Inflammatory macrophage (primary cell): ENCODE results near the gene KLHL36.
"Not testable (repeated sequence)": the region's sequence is repeated elsewhere in the genome, so short reads cannot be mapped to it uniquely, and the experiment has no call there.

Experiments used
- DNase-seq, 2 donors: peaks; one replicate each; pipeline ENCODE4 v3.0.0-alpha.2; 2020 to 2022

Gene KLHL36

DNA sequence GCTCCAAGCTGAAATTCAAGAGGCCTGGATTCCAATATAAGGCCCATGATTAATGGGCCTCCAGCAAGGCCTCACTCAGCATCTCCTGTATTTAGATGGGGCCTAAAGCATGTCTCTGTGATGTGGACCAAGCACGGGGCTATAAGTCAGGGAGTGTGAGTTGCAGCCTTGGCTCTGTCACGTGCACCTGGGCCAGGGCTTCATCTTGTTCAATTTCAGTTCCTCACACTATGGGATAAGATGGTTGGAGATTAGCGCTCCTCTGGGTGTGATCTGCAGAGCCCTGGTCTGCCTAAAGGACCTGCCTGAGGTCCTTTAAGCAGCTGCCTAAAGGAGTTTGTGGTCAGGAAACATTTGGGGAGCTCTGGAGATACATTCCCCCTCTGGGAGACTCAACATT lies 25.2 kb downstream of the KLHL36 start:
- peak in 1 of 2 donors; percentile 12 for DNase-seq

DNA sequence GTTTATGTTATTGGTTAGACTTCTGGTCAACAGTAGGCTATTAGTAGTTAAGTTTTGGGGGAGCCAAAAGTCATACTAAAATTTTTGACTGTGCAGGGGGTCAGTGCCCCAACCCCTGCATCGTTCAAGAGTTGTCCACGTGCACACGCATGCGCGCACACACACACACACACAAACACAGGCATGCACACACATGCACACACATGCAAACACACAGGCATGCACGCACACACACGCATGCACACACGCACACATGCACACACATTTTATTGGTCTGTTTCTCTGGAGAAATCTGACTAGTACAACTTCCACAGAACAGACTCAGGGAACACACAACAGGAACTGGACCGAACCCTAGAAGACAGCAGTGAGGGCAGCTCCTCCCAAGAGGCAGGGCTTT lies 27.1 kb downstream of the KLHL36 start:
- DNase-seq, result no peak

DNA sequence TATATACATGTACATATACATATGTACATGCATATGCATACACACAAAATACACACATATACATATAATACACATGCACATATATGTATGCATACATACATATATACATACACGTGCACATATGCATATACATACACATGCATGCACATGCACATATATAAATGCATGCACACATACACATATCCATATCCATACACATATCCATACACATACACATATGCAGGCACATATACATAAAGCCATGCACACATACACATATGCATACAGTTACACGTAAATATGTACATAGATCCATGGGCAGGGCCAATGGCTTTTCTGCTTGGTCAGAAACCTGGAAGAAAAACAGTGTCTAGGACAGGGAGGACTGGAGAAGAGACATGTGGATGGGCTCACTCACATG lies 27.6 kb downstream of the KLHL36 start:
- no peak for DNase-seq

DNA sequence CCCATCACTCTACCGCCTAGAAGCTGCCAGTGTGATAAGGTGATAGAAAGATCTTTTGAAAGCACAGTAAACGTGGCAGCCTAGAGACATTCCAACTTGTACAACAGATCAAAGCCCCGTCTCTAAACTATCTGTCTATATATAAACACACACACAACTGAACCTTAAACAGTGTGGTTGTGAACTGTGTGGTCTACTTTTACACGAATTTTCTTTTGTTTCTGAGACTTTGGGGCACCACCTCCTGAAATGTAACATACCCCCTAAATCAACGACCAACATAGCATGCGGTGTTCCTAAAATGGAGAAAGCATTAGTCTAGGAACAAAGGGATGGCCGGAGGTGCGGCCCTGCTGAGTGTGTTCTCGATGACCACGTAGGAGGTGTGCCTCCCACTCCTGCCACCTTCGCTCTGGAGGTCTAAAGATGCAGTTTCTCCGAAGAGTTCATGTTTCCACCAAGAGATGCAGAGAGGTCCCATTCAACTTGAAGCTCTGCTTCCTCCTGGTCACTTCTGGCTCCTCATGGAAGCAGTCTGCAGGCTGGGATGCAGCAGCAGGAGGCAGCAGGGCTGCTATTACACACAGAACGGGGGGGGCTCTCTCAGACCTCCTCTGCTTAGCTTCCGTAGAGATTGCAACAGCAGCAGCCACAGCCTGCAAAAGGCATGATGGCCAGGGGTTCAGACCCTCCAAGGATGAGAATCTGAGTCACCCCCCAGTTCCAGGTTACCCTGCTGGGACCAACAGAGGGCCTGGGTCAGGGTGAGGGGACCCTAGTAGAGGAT lies 28.9 kb downstream of the KLHL36 start:
- no peak for DNase-seq

DNA sequence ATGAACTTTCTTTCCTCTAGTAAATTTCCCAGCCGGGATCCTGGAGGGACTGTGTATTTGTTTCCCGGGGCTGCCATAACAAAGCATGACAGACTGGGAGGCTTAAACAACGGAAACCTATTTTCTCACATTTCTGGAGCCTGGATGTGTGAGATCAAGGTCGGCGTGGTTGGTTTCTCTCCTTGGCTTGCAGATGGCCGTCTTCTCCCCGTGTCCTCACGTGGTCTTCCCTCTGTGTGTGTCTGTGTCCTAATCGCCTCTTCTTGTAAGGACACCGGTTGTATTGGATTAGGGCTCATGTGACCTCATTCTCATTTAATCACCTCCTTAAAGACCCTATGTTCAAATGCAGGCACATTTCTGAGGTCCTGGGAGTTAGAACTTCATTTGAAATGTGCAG lies 29.5 kb downstream of the KLHL36 start:
- no peak for DNase-seq

DNA sequence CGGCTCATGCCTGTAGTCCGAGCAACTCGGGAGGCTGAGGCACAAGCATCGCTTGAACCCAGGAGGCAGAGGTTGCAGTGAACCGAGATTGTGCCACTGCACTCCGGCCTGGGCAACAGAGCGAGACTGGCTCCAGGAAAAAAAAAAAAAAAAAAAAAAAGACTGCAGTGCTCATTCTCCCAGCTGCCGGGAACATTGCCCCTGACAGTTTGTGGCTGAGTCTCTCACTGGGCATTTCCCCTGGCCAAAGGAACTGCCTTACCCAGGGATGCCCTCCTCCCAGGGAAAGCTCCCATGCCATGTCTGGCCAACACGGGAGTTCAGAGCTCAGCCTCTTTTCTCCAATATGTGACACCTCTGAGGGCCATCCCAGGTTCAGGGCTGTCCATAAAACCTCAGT lies 30.2 kb downstream of the KLHL36 start:
- DNase-seq, result no peak

DNA sequence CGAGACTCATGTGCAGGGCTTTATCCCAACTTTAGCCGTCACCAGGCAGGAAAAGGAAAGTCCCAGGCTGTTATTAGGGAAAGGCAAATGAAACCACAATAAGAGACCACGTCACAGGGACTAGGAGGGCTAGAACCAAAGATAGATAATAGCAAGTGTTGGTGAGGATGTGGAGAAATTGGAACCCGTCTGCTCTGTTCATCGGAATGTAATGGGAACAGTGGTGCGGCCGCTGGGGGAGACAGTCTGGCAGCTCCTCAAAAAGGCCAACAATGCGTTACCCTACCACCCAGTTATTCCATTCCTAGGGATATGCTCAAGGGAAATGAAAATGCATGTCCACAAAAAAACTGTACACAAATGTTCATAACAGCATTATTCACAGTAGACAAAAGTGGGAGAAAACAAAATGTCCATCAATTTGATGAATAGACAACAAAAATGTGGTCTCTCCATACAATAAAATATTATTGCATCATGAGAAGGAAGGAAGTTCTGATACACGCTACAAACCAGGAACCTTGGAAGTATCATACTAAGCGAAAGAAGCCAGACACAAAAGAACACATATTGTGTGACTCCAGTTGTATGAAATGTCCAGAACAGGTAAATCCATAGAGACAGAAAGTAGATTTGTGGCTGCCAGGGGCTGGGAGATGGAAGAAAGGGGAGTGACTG lies 32.0 kb downstream of the KLHL36 start:
- DNase-seq, result no peak

DNA sequence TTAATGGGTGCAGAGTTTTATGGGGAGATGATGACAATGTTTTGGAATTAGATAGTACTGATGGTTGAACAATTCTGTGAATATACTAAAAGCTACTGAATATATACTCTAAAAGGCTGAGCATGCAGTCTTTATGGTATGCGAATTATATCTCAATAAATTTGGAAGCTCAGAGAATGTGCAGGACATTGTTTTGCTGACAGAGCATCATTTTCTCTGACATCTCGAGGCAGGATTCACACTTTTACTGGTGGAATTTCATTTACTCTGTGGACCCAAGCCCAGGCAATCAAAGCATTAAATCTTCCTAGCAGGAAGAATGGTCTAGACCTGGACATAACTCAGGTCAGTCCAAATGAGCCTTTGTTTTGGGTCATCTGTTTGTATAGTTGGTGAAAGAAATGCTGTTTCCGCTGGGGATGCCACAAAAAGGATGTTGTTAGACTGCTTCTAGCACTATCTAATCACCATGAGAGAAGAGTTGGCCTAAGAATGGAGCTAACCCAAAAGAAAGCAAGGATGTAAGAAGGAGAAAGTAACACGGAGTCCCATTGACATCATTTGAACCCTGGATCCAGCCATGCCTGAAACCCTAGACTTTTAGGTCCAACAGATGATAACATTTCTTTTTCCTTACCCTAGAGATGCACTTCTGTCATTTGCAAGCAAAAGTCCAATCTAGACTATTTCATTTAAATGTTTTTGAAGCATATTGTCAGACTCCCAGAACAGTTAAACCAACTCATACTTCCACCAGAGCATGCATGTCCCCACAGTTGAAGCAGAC lies 32.7 kb downstream of the KLHL36 start:
- no peak for DNase-seq

DNA sequence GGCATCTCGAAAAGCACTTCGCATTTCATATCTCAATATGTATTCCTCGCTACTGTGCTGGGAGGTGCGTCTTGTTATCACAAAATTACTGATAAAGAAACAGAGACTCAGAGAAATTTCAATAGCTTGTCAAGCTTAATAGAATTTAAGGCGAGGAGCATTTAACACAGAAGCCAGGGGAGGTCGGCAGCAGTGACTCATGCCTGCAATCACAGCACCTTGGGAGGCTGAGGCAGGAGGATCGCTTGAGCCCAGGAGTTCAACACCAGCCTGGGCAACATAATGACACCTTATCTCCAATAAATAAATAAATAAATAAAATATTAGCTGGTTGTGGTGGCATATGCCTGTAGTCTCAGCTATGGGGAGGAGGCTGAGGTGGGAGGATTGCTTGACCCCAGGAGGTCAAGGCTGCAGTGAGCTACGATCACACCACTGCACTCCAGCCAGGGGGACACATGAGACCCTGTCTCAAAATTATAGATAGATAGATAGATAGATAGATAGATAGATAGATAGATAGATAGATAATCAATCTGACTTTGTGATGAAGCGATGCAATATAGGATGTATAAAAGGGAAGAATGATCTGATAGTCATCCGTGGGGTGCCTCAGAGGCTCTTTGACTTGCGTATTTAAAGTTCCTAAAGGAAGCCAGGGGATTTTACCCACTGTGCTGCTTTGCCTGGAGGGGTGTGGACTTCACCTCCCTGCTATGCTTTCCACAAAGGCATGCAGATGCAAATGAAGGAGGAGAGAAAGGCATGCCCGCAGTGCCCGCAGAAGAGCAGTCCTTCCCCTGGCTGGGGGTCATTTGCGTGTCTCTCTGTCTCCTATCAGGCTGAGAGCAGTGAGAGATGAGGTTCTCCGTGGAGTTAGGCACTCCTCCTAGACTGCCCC lies 35.6 kb downstream of the KLHL36 start:
- DNase-seq, result no peak

DNA sequence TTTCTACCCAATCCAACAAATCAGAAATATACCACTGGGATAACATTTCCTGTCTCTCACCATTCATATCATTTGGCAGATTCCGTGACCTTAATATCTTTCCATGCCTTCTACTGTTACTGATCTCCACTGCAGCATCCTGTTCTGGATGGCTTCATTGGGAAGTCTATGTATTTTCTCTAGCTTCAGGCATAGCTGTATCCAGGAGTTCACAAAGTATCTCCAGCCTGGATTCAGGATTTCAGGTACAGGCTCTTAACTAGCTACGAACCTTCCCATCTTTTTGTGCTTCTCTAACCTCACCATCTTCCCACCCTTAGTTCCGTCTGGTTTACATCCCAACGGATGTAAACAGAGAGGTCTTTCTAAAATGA lies 36.3 kb downstream of the KLHL36 start:
- no peak for DNase-seq

DNA sequence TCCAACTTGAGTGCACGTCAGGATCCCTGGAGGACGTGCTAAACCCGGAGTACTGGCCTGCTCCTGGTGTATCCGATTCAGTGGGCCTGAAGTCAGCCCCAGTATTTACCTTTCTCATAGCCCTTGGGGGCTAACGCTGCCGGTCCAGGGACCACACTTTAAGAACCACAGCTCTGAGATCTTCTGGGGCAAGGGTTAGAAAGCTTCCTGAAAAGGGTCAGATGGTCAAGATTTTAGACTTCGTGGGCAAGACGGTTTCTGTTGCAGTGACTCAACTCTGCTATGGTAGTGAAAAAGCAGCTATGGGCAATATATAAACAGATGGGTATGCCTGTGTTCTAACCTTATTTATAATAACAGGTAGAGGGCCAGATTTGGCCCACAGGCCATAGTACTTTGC lies 36.9 kb downstream of the KLHL36 start:
- DNase-seq, result no peak

DNA sequence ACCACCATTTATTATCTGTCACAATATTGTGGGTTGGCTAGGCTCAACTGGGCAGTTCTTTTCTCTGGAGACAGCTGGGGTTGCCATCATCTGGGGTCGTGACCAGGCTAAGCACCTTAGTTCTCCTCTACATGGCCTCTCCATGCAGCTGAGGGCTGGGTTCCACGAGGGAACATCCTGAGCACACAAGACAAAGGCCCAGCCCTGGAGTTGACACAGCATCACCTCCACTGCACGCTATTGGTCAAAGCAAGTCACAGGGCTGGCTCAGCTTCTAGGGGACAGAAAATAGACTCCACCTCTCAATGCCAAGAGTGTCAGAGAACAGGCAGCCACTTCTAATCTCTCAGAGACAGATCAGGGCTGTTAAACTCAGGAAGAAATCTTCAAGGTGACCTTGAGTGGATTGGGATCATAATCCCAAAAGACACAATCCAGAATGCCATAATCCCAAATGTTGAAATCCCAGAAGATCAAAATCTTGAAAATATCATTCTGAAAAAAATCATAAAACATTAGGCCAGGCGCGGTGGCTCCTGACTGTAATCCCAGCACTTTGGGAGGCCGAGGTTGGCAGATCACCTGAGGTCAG lies 38.5 kb downstream of the KLHL36 start:
- DNase-seq, result no peak

DNA sequence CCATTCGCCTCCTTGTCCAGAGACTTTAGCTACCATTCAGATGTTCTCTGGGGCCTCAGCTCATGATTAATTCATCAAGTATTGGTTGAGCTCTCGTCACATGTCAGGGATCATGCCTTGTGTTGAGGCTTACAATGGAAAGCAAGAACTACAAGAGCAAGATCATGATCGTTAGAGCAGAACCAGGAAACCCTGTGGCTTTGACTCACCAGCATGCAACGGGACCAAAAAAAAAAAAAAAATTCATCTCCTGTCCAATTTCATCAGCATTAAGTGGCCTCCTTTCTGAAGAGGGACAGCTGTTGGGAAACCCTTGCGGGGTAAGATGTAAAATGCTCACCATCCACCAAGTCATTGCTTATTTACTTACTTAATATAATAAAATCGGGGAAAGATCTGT lies 39.4 kb downstream of the KLHL36 start:
- peak; percentile 90 to 93 for DNase-seq

DNA sequence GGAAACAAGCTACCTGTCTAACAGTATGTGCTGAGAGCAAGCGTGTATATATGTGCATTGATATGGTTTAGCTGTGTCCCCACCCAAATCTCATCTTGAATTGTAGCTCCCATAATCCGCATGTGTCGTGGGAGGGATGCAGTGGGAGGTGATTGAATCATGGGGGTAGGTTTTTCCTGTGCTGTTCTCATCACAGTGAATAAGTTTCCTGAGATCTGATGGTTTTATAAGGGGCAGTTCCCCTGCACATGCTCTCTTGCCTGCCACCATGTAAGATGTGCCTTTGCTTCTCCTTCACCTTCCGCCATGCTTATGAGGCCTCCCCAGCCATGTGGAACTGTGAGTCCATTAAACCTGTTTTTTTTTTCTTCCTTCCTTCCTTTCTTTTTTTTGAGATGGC lies 39.9 kb downstream of the KLHL36 start:
- not testable (repeated sequence) for DNase-seq

DNA sequence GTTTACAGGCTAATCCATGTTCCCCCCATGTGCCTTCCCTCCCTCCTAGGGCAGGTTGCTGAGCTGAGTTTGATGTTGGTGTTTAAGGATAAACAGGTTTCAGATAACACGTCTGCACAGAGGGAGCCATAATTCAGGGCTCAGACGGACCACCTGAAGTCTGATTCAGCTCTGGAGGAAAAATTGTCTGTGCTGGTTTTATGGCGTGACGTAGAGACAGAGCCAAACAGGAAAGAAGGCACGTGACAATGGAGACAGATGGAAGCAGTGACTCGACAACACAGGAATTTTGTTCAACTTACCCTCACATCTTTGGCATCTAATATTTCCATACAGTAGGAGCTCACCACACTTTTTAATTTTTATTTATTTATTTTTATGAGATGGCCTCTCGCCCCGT lies 40.8 kb downstream of the KLHL36 start:
- no peak for DNase-seq

DNA sequence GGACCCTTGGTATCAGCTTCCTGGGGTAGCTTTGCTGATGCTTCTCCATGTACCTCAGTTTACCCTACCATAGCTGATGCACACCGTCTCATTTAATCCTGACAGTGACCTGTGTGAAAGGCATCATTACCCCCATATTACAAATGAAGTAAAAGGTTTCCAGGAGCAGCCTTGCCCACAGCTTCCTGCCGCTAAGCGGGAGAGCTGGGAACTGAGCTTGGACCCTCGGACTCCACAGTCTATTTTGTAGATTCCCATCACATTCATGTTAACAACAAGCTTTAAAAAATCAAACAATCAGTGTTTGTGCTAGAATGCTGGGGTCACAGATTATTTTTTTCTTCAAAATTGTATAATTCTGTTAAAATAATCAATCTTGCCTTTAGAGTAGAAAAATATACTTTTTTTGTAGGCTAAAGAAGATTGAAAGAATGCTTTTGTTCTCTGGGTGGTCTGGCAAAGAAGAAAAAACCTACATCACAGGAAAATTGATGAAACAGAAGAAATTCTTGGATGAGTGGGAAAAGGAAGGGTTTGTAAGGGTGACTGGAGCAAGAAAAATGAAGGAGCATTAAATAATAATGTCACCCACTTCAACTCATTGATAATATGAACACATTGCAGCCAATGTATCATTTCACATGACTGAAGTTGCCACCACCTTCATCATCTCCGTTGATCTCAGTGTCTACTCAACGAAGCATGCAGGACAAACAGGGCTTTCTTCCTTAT lies 41.9 kb downstream of the KLHL36 start:
- no peak for DNase-seq

DNA sequence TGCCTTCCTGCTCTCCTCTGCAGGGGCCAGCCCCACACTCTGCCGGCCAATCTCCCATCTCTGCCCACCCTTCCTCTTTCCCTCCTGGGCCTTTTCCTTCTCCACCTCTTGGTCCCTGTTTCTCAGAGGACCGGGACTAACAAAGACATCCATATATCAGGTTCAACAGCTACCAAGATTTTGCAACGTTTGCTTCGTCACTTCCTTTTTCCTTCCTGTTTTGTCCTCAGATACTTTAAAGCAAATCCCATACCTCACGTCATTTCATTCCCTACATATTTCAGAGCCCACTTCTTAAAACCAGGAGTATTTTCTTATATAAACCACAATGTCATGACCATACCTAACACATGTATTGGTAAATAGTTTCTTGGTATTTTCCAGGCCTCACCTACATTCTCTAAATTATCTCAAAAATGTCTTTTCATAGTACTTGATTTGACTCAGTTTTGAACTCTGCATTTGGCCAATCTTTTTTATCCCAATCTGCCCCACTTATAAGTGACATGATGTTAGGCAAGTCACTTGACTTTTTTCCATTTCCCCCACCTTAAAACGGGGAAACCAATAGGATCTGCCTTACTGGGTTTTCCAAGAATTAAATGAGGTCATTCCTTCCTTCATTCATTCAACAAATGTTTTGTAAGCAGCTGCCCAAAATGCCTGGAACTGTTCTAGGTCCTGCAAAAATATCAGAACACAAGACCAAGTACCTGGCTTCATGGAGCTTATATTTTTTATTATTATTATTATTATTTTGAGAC lies 44.3 kb downstream of the KLHL36 start:
- peak; percentile 48 to 69 for DNase-seq

DNA sequence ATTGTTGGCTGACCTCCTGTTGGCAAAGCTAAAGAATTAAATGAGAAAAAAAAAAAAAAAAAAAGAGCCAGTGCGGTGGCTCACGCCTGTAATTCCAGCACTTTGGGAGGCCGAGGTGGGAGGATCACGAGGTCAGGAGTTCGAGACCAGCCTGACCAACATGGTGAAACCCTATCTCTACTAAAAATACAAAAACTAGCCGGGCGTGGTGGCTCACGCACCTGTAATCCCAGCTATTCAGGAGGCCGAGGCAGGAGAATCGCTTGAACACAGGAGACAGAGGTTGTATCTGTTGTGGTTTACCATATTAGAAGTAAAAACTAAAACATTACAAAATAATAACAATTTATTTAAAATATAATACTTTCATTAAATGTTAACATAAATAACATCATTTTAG lies 45.6 kb downstream of the KLHL36 start:
- not testable (repeated sequence) for DNase-seq

DNA sequence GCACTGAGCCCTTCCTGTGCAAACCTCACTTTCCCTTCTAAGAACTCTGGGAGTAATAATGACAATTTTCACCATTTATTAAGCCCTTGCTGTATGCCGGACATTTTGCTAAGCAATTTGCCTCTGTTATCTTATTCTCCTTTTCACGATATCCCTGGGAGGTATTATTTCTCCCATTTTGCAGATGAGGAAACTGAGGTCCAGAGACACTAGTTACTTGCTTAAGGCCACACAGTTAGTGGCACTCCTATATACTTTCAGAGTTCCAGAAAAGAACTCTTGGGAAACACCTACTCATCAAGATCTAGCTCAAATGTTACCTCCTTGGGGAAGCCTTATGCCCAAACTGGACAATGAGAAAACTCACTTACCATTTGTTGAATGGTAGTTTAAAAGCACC lies 46.7 kb downstream of the KLHL36 start:
- no peak for DNase-seq

DNA sequence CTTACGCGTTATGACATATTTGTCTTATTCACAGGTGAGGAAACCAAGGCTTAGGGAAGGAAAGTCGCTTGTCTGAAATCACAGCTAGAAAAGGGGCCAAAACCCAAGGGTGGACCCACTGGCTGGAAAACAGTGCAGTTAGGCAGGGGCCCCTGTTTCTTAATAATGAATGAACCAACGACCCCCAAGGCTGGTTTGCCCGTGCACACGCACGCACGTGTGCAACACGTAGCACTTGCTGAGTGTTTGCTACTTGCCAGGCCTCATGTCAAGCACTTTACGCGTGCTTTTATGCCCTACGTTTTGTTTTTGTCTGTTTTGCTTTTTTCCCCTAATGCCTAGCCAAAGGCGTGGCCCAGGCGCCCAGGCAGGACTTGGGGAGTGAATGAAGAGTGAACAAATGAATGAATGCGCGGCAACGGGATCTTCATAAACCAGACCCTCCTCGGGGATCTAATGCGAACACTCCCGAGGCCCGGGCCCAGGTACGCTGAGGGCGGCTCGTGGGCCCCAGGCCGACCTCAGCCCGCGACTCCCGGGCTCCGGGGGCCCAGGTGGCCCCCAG lies 50.9 kb downstream of the KLHL36 start:
- DNase-seq, result no peak
